Mucosa of gallbladder (tissue), 1 donor: ENCODE data around the gene AMELY. TPM values are rescaled to one million over a fixed set of nuclear protein-coding genes. Genes with fewer than 3 reads are reported as not detected.
"Not testable (repeated sequence)": the region's sequence is repeated elsewhere in the genome, so short reads cannot be mapped to it uniquely, and the experiment has no call there.

Experiments used
- DNase-seq: peaks from one replicate; pipeline ENCODE4 v3.0.0-alpha.2; 2020; ENCODE audit warnings: low spot score
- total RNA-seq: library from RNA; stranded (reverse); gene quantifications from one replicate; pipeline ENCODE4 v1.2.1, GENCODE V29; 2021
- donor health status: DM: no; HTN: no; CAD: no.

AMELY gene
- not detected for total RNA-seq

- no peak for DNase-seq
Measured at GRCh38 chrY:6911253-6911881, at the start of gene AMELY. Gene AMELY (minus strand): TSS chrY:6911752. CDS start chrY:6872608, 39,144 bp downstream.

- DNase-seq = no peak
Measured at GRCh38 chrY:6949947-6950346, 38.4 kb upstream of the AMELY start.

GRCh38 chrY:6948378-6948777, 36.8 kb upstream of the AMELY start:
- no peak for DNase-seq

GRCh38 chrY:6947695-6948094, 36.1 kb upstream of the AMELY start:
- no peak for DNase-seq

GRCh38 chrY:6935497-6935896, 23.9 kb upstream of the AMELY start:
- no peak for DNase-seq

- no peak for DNase-seq
Measured at GRCh38 chrY:6931779-6932396, 20.3 kb upstream of the AMELY start.

- no peak for DNase-seq
Measured at GRCh38 chrY:6929237-6929636, 17.7 kb upstream of the AMELY start.

- DNase-seq = no peak
Measured at GRCh38 chrY:6928265-6928664, 16.7 kb upstream of the AMELY start.

GRCh38 chrY:6921061-6921460, 9.5 kb upstream of the AMELY start:
- DNase-seq = no peak

GRCh38 chrY:6913362-6913761, 1.8 kb upstream of the AMELY start:
- no peak for DNase-seq

GRCh38 chrY:6910372-6911252, 940 bp downstream of the AMELY start, which contains the start of gene TBL1Y:
Gene TBL1Y (plus strand): TSS chrY:6910697. CDS start chrY:7025085, 114,388 bp downstream.
- DNase-seq = no peak

GRCh38 chrY:6909856-6910255, 1.7 kb downstream of the AMELY start:
- no peak for DNase-seq

- DNase-seq = no peak
Measured at GRCh38 chrY:6909118-6909521, 2.4 kb downstream of the AMELY start.

- not testable (repeated sequence) for DNase-seq
Measured at GRCh38 chrY:6908021-6908420, 3.5 kb downstream of the AMELY start.

GRCh38 chrY:6907591-6907990, 4.0 kb downstream of the AMELY start:
- no peak for DNase-seq

GRCh38 chrY:6902116-6902515, 9.4 kb downstream of the AMELY start:
- not testable (repeated sequence) for DNase-seq

GRCh38 chrY:6895236-6895635, 16.3 kb downstream of the AMELY start:
- DNase-seq = no peak

- no peak for DNase-seq
Measured at GRCh38 chrY:6894496-6894895, 17.1 kb downstream of the AMELY start.

GRCh38 chrY:6849384-6849783, 62.2 kb downstream of the AMELY start:
- no peak for DNase-seq

- DNase-seq = not testable (repeated sequence)
Measured at GRCh38 chrY:6842650-6843049, 68.9 kb downstream of the AMELY start.
